ENCODE results near the gene FGF9.

Gene FGF9

GRCh38 chr13:21710163-21710562 lies 39.3 kb downstream of the FGF9 start:
- DNase-seq (ENCODE audit: low read depth), result no peak

GRCh38 chr13:21717817-21718216 lies 46.9 kb downstream of the FGF9 start:
- no peak for DNase-seq (ENCODE audit: low read depth)

- DNase-seq (ENCODE audit: low read depth), result no peak
Measured at GRCh38 chr13:21719463-21719862, 48.6 kb downstream of the FGF9 start.

GRCh38 chr13:21723807-21724505 lies 53.1 kb downstream of the FGF9 start:
- no peak for DNase-seq (ENCODE audit: low read depth)

GRCh38 chr13:21730186-21730880 lies 59.5 kb downstream of the FGF9 start:
- no peak for DNase-seq (ENCODE audit: low read depth)

GRCh38 chr13:21733475-21734263 lies 62.8 kb downstream of the FGF9 start:
- no peak for DNase-seq (ENCODE audit: low read depth)

- DNase-seq (ENCODE audit: low read depth), result no peak
Measured at GRCh38 chr13:21734961-21735360, 64.1 kb downstream of the FGF9 start.

- no peak for DNase-seq (ENCODE audit: low read depth)
Measured at GRCh38 chr13:21735701-21736401, 65.0 kb downstream of the FGF9 start.

- DNase-seq (ENCODE audit: low read depth), result no peak
Measured at GRCh38 chr13:21736926-21737325, 66.1 kb downstream of the FGF9 start.

GRCh38 chr13:21738630-21739029 lies 67.8 kb downstream of the FGF9 start:
- DNase-seq (ENCODE audit: low read depth), result no peak

GRCh38 chr13:21739771-21740170 lies 68.9 kb downstream of the FGF9 start:
- no peak for DNase-seq (ENCODE audit: low read depth)

- no peak for DNase-seq (ENCODE audit: low read depth)
Measured at GRCh38 chr13:21741396-21741979, 70.6 kb downstream of the FGF9 start.

- DNase-seq (ENCODE audit: low read depth), result no peak
Measured at GRCh38 chr13:21742096-21742495, 71.2 kb downstream of the FGF9 start.

GRCh38 chr13:21744149-21744548 lies 73.3 kb downstream of the FGF9 start:
- DNase-seq (ENCODE audit: low read depth), result no peak

GRCh38 chr13:21745307-21745706 lies 74.4 kb downstream of the FGF9 start:
- no peak for DNase-seq (ENCODE audit: low read depth)

- DNase-seq (ENCODE audit: low read depth), result no peak
Measured at GRCh38 chr13:21747456-21747855, 76.6 kb downstream of the FGF9 start.

GRCh38 chr13:21748166-21748565 lies 77.3 kb downstream of the FGF9 start:
- DNase-seq (ENCODE audit: low read depth), result no peak

- DNase-seq (ENCODE audit: low read depth), result no peak
Measured at GRCh38 chr13:21749410-21749809, 78.5 kb downstream of the FGF9 start.

GRCh38 chr13:21752501-21752900 lies 81.6 kb downstream of the FGF9 start:
- DNase-seq (ENCODE audit: low read depth), result no peak

GRCh38 chr13:21753117-21753729 lies 82.3 kb downstream of the FGF9 start:
- no peak for DNase-seq (ENCODE audit: low read depth)

All from T-helper 22 cell (primary cell).